GM21447 (cell line): Measurements from ENCODE around the gene ZRANB3.
"Not testable (repeated sequence)": the region's sequence is repeated elsewhere in the genome, so short reads cannot be mapped to it uniquely, and the experiment has no call there.

Experiments used
- ATAC-seq: cut with Tn5 transposase; IDR thresholded peaks from one replicate; pipeline ENCODE4 v1.9.1; 2021; ENCODE audit not compliant: unreplicated experiment

Gene ZRANB3

GRCh38 chr2:135490376-135490775, 40.6 kb downstream of the ZRANB3 start:
- ATAC-seq: no peak

- no peak for ATAC-seq
Observed at GRCh38 chr2:135485441-135485840, 45.6 kb downstream of the ZRANB3 start.

GRCh38 chr2:135475128-135475527, 55.9 kb downstream of the ZRANB3 start:
- no peak for ATAC-seq

GRCh38 chr2:135473567-135473966, 57.5 kb downstream of the ZRANB3 start:
- ATAC-seq: no peak

- no peak for ATAC-seq
Observed at GRCh38 chr2:135471106-135471505, 59.9 kb downstream of the ZRANB3 start.

- ATAC-seq: no peak
Observed at GRCh38 chr2:135457279-135457678, 73.7 kb downstream of the ZRANB3 start.

GRCh38 chr2:135456835-135457234, 74.2 kb downstream of the ZRANB3 start:
- ATAC-seq: no peak

- no peak for ATAC-seq
Observed at GRCh38 chr2:135456431-135456830, 74.6 kb downstream of the ZRANB3 start.

- no peak for ATAC-seq
Observed at GRCh38 chr2:135454608-135455007, 76.4 kb downstream of the ZRANB3 start.

GRCh38 chr2:135453027-135453426, 78.0 kb downstream of the ZRANB3 start:
- not testable (repeated sequence) for ATAC-seq

GRCh38 chr2:135451966-135452365, 79.1 kb downstream of the ZRANB3 start:
- ATAC-seq: no peak

- not testable (repeated sequence) for ATAC-seq
Observed at GRCh38 chr2:135443013-135443412, 88.0 kb downstream of the ZRANB3 start.

GRCh38 chr2:135435155-135435554, 95.9 kb downstream of the ZRANB3 start:
- not testable (repeated sequence) for ATAC-seq

GRCh38 chr2:135424849-135425248, 106.2 kb downstream of the ZRANB3 start:
- no peak for ATAC-seq

GRCh38 chr2:135422898-135423297, 108.1 kb downstream of the ZRANB3 start:
- ATAC-seq: no peak

GRCh38 chr2:135411646-135412045, 119.4 kb downstream of the ZRANB3 start:
- no peak for ATAC-seq

GRCh38 chr2:135409436-135409835, 121.6 kb downstream of the ZRANB3 start:
- ATAC-seq: peak; percentile 61

GRCh38 chr2:135396259-135396658, 134.8 kb downstream of the ZRANB3 start:
- ATAC-seq: not testable (repeated sequence)

- ATAC-seq: no peak
Observed at GRCh38 chr2:135386993-135387392, 144.0 kb downstream of the ZRANB3 start.

GRCh38 chr2:135378591-135378990, 152.4 kb downstream of the ZRANB3 start:
- ATAC-seq: no peak

- no peak for ATAC-seq
Observed at GRCh38 chr2:135373702-135374101, 157.3 kb downstream of the ZRANB3 start.

- no peak for ATAC-seq
Observed at GRCh38 chr2:135349941-135350340, 181.1 kb downstream of the ZRANB3 start.

- not testable (repeated sequence) for ATAC-seq
Observed at GRCh38 chr2:135348096-135348704, 182.8 kb downstream of the ZRANB3 start.
